ENCODE results near the gene IFNAR1.
"Not testable (repeated sequence)": the region's sequence is repeated elsewhere in the genome, so short reads cannot be mapped to it uniquely, and the experiment has no call there.

Gene IFNAR1

GRCh38 chr21:33368576-33368975 lies 43.8 kb downstream of the IFNAR1 start:
- TF ChIP-seq POLR2A (IDR thresholded peaks at IDR 0.05; ENCODE audit: low read length) (no peak), GATA1 (IDR thresholded peaks at IDR 0.05; ENCODE audit: low read depth, low read length) (no peak)
- no peak for DNase-seq

GRCh38 chr21:33369586-33369985 lies 44.8 kb downstream of the IFNAR1 start:
- no peak for DNase-seq
- TF ChIP-seq POLR2A (IDR thresholded peaks at IDR 0.05; ENCODE audit: low read length) (no peak), GATA1 (IDR thresholded peaks at IDR 0.05; ENCODE audit: low read depth, low read length) (no peak)

GRCh38 chr21:33370305-33370704 lies 45.5 kb downstream of the IFNAR1 start:
- TF ChIP-seq POLR2A (IDR thresholded peaks at IDR 0.05; ENCODE audit: low read length) (no peak), GATA1 (IDR thresholded peaks at IDR 0.05; ENCODE audit: low read depth, low read length) (no peak)
- no peak for DNase-seq

- DNase-seq, result no peak
- TF ChIP-seq GATA1 (IDR thresholded peaks at IDR 0.05; ENCODE audit: low read depth, low read length), result no peak
- no peak for TF ChIP-seq POLR2A (IDR thresholded peaks at IDR 0.05; ENCODE audit: low read length)
Measured at GRCh38 chr21:33371366-33371765, 46.6 kb downstream of the IFNAR1 start.

GRCh38 chr21:33372582-33372981 lies 47.8 kb downstream of the IFNAR1 start:
- TF ChIP-seq POLR2A (IDR thresholded peaks at IDR 0.05; ENCODE audit: low read length) (no peak), GATA1 (IDR thresholded peaks at IDR 0.05; ENCODE audit: low read depth, low read length) (no peak)

GRCh38 chr21:33373451-33373850 lies 48.7 kb downstream of the IFNAR1 start:
- TF ChIP-seq GATA1 (IDR thresholded peaks at IDR 0.05; ENCODE audit: low read depth, low read length) (no peak), POLR2A (IDR thresholded peaks at IDR 0.05; ENCODE audit: low read length) (no peak)
- DNase-seq, result no peak

More at GRCh38 chr21:33372582-33372981, 47.8 kb downstream of the IFNAR1 start:
- no peak for DNase-seq

GRCh38 chr21:33374080-33374449 lies 49.3 kb downstream of the IFNAR1 start:
- no peak for TF ChIP-seq GATA1 (IDR thresholded peaks at IDR 0.05; ENCODE audit: low read depth, low read length)
- TF ChIP-seq POLR2A (IDR thresholded peaks at IDR 0.05; ENCODE audit: low read length), result no peak
- no peak for DNase-seq

GRCh38 chr21:33374450-33375096 lies 49.8 kb downstream of the IFNAR1 start:
- TF ChIP-seq POLR2A (IDR thresholded peaks at IDR 0.05; ENCODE audit: low read length) (no peak), GATA1 (IDR thresholded peaks at IDR 0.05; ENCODE audit: low read depth, low read length) (no peak)
- peak; percentile 55 to 63 for DNase-seq

GRCh38 chr21:33375101-33375644 lies 50.4 kb downstream of the IFNAR1 start:
- no peak for TF ChIP-seq GATA1 (IDR thresholded peaks at IDR 0.05; ENCODE audit: low read depth, low read length)
- no peak for TF ChIP-seq POLR2A (IDR thresholded peaks at IDR 0.05; ENCODE audit: low read length)
- DNase-seq, result no peak

GRCh38 chr21:33377221-33377920 lies 52.6 kb downstream of the IFNAR1 start:
- DNase-seq, result no peak
- no peak for TF ChIP-seq GATA1 (IDR thresholded peaks at IDR 0.05; ENCODE audit: low read depth, low read length)
- no peak for TF ChIP-seq POLR2A (IDR thresholded peaks at IDR 0.05; ENCODE audit: low read length)

GRCh38 chr21:33378081-33378480 lies 53.3 kb downstream of the IFNAR1 start:
- no peak for TF ChIP-seq GATA1 (IDR thresholded peaks at IDR 0.05; ENCODE audit: low read depth, low read length)
- TF ChIP-seq POLR2A (IDR thresholded peaks at IDR 0.05; ENCODE audit: low read length), result no peak
- DNase-seq, result no peak

- DNase-seq, result not testable (repeated sequence)
Measured at GRCh38 chr21:33379934-33380333, 55.2 kb downstream of the IFNAR1 start.

GRCh38 chr21:33380483-33380998 lies 55.8 kb downstream of the IFNAR1 start:
- no peak for TF ChIP-seq GATA1 (IDR thresholded peaks at IDR 0.05; ENCODE audit: low read depth, low read length)
- peak; percentile 44 for TF ChIP-seq POLR2A (IDR thresholded peaks at IDR 0.05; ENCODE audit: low read length)
- peak; percentile 33 to 72 for DNase-seq

GRCh38 chr21:33381381-33381780 lies 56.6 kb downstream of the IFNAR1 start:
- DNase-seq, result not testable (repeated sequence)

All from erythroblast (primary cell).